Inflammatory macrophage treated with lipopolysaccharide for 1 hour (primary cell): Measurements from ENCODE around the gene FOSL2.
A peak's percentile ranks its signal among the peaks of the same experiment; 100 is the strongest.

Experiments used
- DNase-seq, 2 donors: peaks; one replicate each; pipeline ENCODE4 v3.0.0-alpha.2; 2020 to 2022

The FOSL2 gene

GRCh38 chr2:28452534-28453081 is 60.0 kb downstream of the FOSL2 start:
- peak in 1 of 2 donors; percentile 94 for DNase-seq

DNA sequence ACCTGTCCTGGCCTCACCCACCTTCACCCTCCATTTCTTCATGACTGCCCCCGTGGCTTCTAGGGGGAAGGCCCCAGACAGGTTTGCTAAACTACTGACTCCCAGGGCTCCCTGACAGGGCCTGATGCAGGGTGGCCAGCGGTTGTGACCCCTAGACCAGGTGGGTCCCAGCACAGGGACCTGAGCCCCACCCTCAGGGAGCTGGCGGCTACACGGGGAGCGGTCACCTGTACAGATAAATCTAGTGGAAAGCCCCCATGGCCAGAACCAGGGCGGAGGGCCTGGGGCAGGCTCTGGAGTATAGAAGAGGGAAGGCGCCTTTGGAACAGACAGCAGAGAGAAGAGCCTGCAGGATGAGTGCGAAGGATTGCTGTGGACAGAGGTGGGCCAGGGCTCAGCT is 60.7 kb downstream of the FOSL2 start:
- no peak for DNase-seq

- no peak for DNase-seq
Observed at GRCh38 chr2:28454016-28454930, 61.6 kb downstream of the FOSL2 start.

DNA sequence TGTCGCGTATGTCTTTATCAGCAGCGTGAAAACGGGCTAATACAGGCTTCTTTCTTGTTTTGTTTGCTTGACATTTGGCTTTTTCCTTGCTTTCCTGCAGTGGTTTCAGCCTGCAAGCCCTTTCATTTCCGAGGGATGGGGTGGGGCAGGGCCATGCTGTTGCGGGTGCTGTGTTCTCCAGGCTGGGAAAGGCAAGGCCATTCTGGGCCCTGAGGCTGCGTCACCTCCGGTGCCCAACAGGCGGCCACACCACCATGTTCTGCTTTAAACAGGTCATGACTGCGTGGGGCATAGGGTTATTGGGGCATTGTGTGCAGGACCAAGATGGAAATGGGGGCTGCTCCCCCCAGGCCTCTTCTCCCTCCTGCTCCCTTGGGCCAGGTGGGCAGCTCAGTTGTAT is 64.6 kb downstream of the FOSL2 start:
- DNase-seq = no peak

GRCh38 chr2:28461056-28461455 is 68.4 kb downstream of the FOSL2 start:
- no peak for DNase-seq

- no peak for DNase-seq
Observed at GRCh38 chr2:28462122-28462521, 69.5 kb downstream of the FOSL2 start.

- DNase-seq = no peak
Observed at GRCh38 chr2:28463211-28463816, 70.7 kb downstream of the FOSL2 start.

DNA sequence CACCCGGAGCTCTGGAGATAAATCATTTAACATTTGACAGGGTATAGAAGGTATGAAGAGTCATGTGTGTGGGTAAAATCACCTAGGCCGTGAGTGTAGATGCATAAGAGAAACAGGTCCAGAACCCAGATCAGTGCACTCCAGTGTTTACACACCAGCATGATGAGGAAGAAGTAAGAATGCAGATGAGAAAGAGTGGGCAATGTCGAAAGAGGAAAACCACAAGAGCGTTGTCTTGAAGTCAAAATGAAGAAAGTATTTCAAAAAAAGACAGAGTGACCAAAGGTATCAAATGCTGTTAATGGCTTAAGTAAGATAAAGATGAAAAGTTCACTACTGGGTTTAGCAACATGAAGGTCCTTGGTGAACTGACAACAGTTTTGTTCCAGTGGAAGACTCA is 71.2 kb downstream of the FOSL2 start:
- peak; percentile 64 to 67 for DNase-seq

DNA sequence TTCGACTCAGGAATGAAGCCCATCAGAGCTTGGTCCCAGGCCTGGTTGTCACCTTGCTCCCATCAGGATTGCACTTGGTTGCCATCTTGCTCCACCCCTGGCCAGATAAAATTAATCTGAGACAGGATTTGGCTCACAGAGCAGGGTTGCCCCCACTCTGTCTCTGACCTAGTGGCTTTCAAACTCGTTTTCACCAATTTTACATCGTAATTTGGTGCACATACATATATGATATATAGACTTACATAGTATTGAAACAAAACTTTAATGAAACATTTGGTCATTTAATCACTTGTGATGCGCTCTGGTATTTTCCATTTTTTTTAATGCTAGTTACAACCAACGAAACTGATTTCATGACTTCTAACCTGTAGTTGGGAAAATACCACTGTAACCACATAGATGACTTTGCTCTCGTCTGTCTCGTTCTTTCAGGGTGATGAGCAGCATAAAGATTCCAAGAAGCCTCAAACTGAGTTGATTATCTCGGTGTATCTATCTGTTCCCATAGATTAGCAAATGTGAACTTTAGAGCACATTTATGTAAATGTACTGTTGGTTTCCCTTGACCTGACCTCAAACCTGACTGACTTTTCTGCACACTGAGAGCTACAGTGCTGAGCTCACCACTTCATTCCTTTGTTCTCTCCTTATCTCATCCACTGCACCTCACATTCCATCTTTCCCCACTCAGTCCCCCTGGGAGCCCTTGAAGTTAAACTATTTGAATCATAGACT is 72.7 kb downstream of the FOSL2 start:
- no peak for DNase-seq
